Keratinocyte (primary cell): ENCODE data around the gene NGRN. TPM values are rescaled to one million over a fixed set of nuclear protein-coding genes. Genes with fewer than 3 reads are reported as not detected.

ENCODE experiments used
- DNase-seq: peaks from one replicate; pipeline ENCODE4 v3.0.0-alpha.2; 2011; ENCODE audit warnings: low read depth, missing footprints, low spot score
- FAIRE-seq: peaks from 2 replicates; lab custom pipeline; 2011; peaks lifted over from hg19 to GRCh38; lab: Jason Lieb, UNC
- H2AFZ ChIP-seq: 2 replicates; pipeline ENCODE4 v1.6.0; 2012; ENCODE audit warnings: low read length, control low read depth, inconsistent platforms; ENCODE audit not compliant: control insufficient read depth
- H3K27ac ChIP-seq: 2 replicates; pipeline ENCODE4 v1.5.1; 2011; ENCODE audit warnings: low read length; ENCODE audit not compliant: control insufficient read depth, insufficient read depth
- H3K27me3 ChIP-seq: 3 replicates; pipeline ENCODE4 v1.6.0; 2011; ENCODE audit warnings: low read length; ENCODE audit not compliant: control insufficient read depth, insufficient read depth; ENCODE audit errors: extremely low read depth
- H3K36me3 ChIP-seq, 2 experiments: 2 replicates in 1 of 2; 3 replicates in 1 of 2; pipeline ENCODE4 v1.5.1; 2011; ENCODE audit warnings: low read length in 2 of 2, mild to moderate bottlenecking in 1 of 2; ENCODE audit not compliant: control insufficient read depth in 2 of 2, insufficient read depth in 2 of 2; ENCODE audit errors: extremely low read depth in 1 of 2
- H3K4me1 ChIP-seq: 3 replicates; pipeline ENCODE4 v1.5.1; 2011; ENCODE audit warnings: low read length; ENCODE audit not compliant: control insufficient read depth, insufficient read depth; ENCODE audit errors: extremely low read depth
- H3K4me2 ChIP-seq: 3 replicates; pipeline ENCODE4 v1.6.0; 2011; ENCODE audit warnings: low read depth, low read length; ENCODE audit not compliant: control insufficient read depth, insufficient read depth; ENCODE audit errors: extremely low read depth
- H3K4me3 ChIP-seq, 3 experiments: fragments of 200-600 bp in 1 of 3; sonication (generic) in 1 of 3; 2 replicates in 2 of 3; 3 replicates in 1 of 3; pipeline ENCODE4 v1.5.1; 2011 to 2016; ENCODE audit warnings: low read length in 3 of 3, mild to moderate bottlenecking in 3 of 3, control low read depth in 2 of 3, inconsistent platforms in 1 of 3, low read depth in 1 of 3, mixed read lengths in 1 of 3, mixed run types in 1 of 3, moderate library complexity in 1 of 3; ENCODE audit not compliant: control insufficient read depth in 2 of 3, insufficient read depth in 2 of 3; ENCODE audit errors: extremely low read depth in 1 of 3
- H3K79me2 ChIP-seq: 2 replicates; pipeline ENCODE4 v1.6.0; 2012; ENCODE audit warnings: low read length; ENCODE audit not compliant: control insufficient read depth, insufficient read depth
- H3K9ac ChIP-seq: 3 replicates; pipeline ENCODE4 v1.6.0; 2011; ENCODE audit warnings: low read length; ENCODE audit not compliant: control insufficient read depth, insufficient read depth; ENCODE audit errors: extremely low read depth
- H3K9me1 ChIP-seq: 3 replicates; pipeline ENCODE4 v1.6.0; 2011; ENCODE audit warnings: low read length; ENCODE audit not compliant: control insufficient read depth, insufficient read depth; ENCODE audit errors: extremely low read depth
- H3K9me3 ChIP-seq: 2 replicates; pipeline ENCODE4 v1.5.1; 2012; ENCODE audit warnings: low read depth, low read length; ENCODE audit not compliant: control insufficient read depth
- H4K20me1 ChIP-seq: 3 replicates; pipeline ENCODE4 v1.6.0; 2011; ENCODE audit warnings: low read length; ENCODE audit not compliant: control insufficient read depth, insufficient read depth; ENCODE audit errors: extremely low read depth
- EZH2 ChIP-seq: IDR thresholded peaks from one replicate; pipeline ENCODE4 v1.6.1; 2012; ENCODE audit warnings: inconsistent platforms, mild to moderate bottlenecking, low read length, moderate library complexity
- dilution Hi-C: fragments of 300-500 bp; cut with MboI; formaldehyde crosslinking; loops from one replicate; pipeline ENCODE4 v1.7.0; 2020; ENCODE audit warnings: low sequenced_read_pairs; ENCODE audit not compliant: extremely low pct_ligation_motif_present
- polyA plus RNA-seq, 5 experiments: library from polyadenylated mRNA; depleted of rRNA in 3 of 5; stranded (reverse) in 3 of 5; stranded (forward) in 1 of 5; unstranded in 1 of 5; fragments of >200 nt; gene quantifications; 1 replicate in 1 of 5; 2 replicates in 3 of 5; 3 replicates in 1 of 5; pipeline versions ENCODE4 v1.2.1 to v1.2.3, GENCODE V29; 2011 to 2012; ENCODE audit warnings: missing spikeins in 2 of 5, low read depth in 1 of 5, low replicate concordance in 1 of 5
- TF ChIP-seq, protein P1 (sequence below), 3 experiments: IDR thresholded peaks in 1 of 3; conservative IDR thresholded peaks in 1 of 3; optimal IDR thresholded peaks in 1 of 3; 2 replicates in 2 of 3; 3 replicates in 1 of 3; pipeline versions ENCODE3 to v1.5.1; 2011; ENCODE audit warnings: low read length in 3 of 3, mild to moderate bottlenecking in 3 of 3, moderate library complexity in 2 of 3, control low read depth in 1 of 3, inconsistent platforms in 1 of 3; ENCODE audit not compliant: insufficient read depth in 2 of 3; ENCODE audit errors: extremely low read depth in 1 of 3

Gene NGRN
- polyA plus RNA-seq, 1 donor (not counting 4 experiments of a cell fraction or from before 2014, with no cell fraction given), result 54.9 TPM

DNA sequence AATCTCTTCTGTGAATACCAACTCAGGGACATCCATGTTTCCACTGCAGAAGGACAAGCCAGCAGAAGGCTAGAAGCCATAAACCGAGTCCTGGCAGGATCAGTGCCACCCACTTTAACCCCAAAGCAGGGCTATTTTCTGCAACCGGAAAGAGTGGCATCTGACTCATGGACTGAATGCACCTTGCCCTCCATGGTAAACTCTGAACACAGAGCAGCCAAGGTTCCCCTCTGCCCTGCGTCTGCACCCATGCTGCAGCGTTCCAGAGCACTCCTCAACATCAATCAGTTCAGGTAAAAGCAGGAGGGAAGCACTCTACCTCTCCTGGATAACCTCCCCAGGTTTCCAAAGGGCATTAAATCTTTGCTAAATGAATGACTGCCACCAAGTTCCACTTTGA is 801 bp upstream of the NGRN start:
- Histone ChIP-seq H2AFZ (peak overlapping the region; percentile 100), H3K9me1 (peaks cover 2% of the 10 kb centered on the region), H3K4me1 (peaks cover 42% of the 10 kb centered on the region), H3K79me2 (peaks cover 35% of the 10 kb centered on the region), H3K4me2 (peak overlapping the region; percentile 99), H3K27me3 (no peaks in the 10 kb centered on the region), H3K4me3 (peak overlapping the region; percentile 69 to 94 (median 77)), H4K20me1 (peaks cover 3% of the 10 kb centered on the region), H3K36me3 (peaks cover 0 to 12% of the 10 kb centered on the region in 2 experiments), H3K9ac (peak overlapping the region; percentile 88), H3K27ac (peak overlapping the region; percentile 88), H3K9me3 (no peaks in the 10 kb centered on the region)
- TF ChIP-seq EZH2, result no peak
- TF ChIP-seq, protein P1, sequence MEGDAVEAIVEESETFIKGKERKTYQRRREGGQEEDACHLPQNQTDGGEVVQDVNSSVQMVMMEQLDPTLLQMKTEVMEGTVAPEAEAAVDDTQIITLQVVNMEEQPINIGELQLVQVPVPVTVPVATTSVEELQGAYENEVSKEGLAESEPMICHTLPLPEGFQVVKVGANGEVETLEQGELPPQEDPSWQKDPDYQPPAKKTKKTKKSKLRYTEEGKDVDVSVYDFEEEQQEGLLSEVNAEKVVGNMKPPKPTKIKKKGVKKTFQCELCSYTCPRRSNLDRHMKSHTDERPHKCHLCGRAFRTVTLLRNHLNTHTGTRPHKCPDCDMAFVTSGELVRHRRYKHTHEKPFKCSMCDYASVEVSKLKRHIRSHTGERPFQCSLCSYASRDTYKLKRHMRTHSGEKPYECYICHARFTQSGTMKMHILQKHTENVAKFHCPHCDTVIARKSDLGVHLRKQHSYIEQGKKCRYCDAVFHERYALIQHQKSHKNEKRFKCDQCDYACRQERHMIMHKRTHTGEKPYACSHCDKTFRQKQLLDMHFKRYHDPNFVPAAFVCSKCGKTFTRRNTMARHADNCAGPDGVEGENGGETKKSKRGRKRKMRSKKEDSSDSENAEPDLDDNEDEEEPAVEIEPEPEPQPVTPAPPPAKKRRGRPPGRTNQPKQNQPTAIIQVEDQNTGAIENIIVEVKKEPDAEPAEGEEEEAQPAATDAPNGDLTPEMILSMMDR (optimal IDR thresholded peaks at IDR 0.05 in 1 of 3, IDR thresholded peaks at IDR 0.05 in 1 of 3, conservative IDR thresholded peaks at IDR 0.05 in 1 of 3; ENCODE audit: extremely low read depth in 1 of 3, insufficient read depth in 2 of 3, low read length in 3 of 3), result no peak
- no peak for FAIRE-seq
- dilution Hi-C loops, result no loop called here
- no peak for DNase-seq

DNA sequence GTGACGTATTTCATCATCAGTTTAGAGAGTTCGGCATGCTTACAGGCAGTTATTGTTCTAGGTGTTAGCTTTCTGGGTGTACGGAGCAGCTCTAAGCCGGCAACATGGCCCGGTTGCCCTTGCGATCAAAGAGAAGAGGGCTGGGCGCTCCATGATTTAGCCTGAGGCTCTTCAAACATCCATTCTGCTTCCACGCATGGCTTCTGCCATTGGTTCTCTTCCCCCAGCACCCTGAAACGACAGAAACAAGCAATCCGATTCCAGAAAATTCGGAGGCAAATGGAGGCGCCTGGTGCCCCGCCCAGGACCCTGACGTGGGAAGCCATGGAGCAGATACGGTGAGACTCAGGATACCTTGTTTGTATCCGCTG is 574 bp downstream of the NGRN start:
- H3K79me2 ChIP-seq, result peaks cover 49% of the 10 kb centered on the region

More for the DNA sequence above, 574 bp downstream of the NGRN start:
- no peaks in the 10 kb centered on the region for H3K9me3 ChIP-seq
- no peak for DNase-seq
- peak overlapping the region; percentile 88 for H3K9ac ChIP-seq
- TF ChIP-seq, protein P1 (optimal IDR thresholded peaks at IDR 0.05 in 1 of 3, IDR thresholded peaks at IDR 0.05 in 1 of 3, conservative IDR thresholded peaks at IDR 0.05 in 1 of 3; ENCODE audit: extremely low read depth in 1 of 3, insufficient read depth in 2 of 3, low read length in 3 of 3), result no peak
- no peak for TF ChIP-seq EZH2
- H3K9me1 ChIP-seq, result peaks cover 5% of the 10 kb centered on the region
- peaks cover 5 to 24% of the 10 kb centered on the region in 2 experiments for H3K36me3 ChIP-seq
- H3K27me3 ChIP-seq, result no peaks in the 10 kb centered on the region
- no peak for FAIRE-seq
- peak overlapping the region; percentile 100 for H2AFZ ChIP-seq
- peak overlapping the region; percentile 69 to 94 (median 77) for H3K4me3 ChIP-seq
- H3K4me1 ChIP-seq, result peaks cover 42% of the 10 kb centered on the region
- H3K4me2 ChIP-seq, result peak overlapping the region; percentile 99
- peak overlapping the region; percentile 88 for H3K27ac ChIP-seq
- dilution Hi-C loops, result no loop called here
- H4K20me1 ChIP-seq, result peaks cover 3% of the 10 kb centered on the region
